Brain microvascular endothelial cell (primary cell): Measurements from ENCODE around the gene TASOR2.

Experiments
- DNase-seq: peaks from one replicate; pipeline ENCODE4 v3.0.0-alpha.2; 2020
- H3K27ac ChIP-seq: fragments of 250-450 bp; sonication (Bioruptor Pico); 2 replicates; pipeline ENCODE4 v1.5.1; 2020; ENCODE audit warnings: mild to moderate bottlenecking, moderate library complexity
- H3K27me3 ChIP-seq: fragments of 250-450 bp; sonication (Bioruptor Pico); replicated peaks from 2 replicates; pipeline ENCODE4 v1.5.1; 2020; ENCODE audit warnings: mild to moderate bottlenecking
- H3K36me3 ChIP-seq: fragments of 250-450 bp; sonication (Bioruptor Pico); replicated peaks from 2 replicates; pipeline ENCODE4 v1.5.1; 2020; ENCODE audit warnings: mild to moderate bottlenecking
- H3K4me3 ChIP-seq: 2 replicates; pipeline ENCODE4 v1.5.1; 2011; ENCODE audit warnings: low read depth, mild to moderate bottlenecking, control low read depth, low read length, moderate library complexity
- in situ Hi-C: cut with HindIII; loops from 2 replicates; pipeline ENCODE4 v1.10.0; 2017; ENCODE audit warnings: low sequenced_read_pairs, low pct_ligation_motif_present
- TF ChIP-seq, protein P1 (sequence below): IDR thresholded peaks from 2 replicates; pipeline ENCODE4 v1.5.1; 2011; ENCODE audit warnings: low read depth, mild to moderate bottlenecking, moderate library complexity, low read length, control low read depth, inconsistent platforms; ENCODE audit errors: missing control alignments

Gene TASOR2

GRCh38 chr10:5684318-5684970, at the start of gene TASOR2:
Gene TASOR2 (plus strand): TSS chr10:5684838. CDS start chr10:5720643, 35,805 bp downstream.
- Histone ChIP-seq H3K27me3 (no peaks in the 10 kb centered on the region), H3K36me3 (no peaks in the 10 kb centered on the region), H3K4me3 (peak within 1 kb of the TSS; percentile 87), H3K27ac (peak within 1 kb of the TSS; percentile 49)
- TF ChIP-seq, protein P1, sequence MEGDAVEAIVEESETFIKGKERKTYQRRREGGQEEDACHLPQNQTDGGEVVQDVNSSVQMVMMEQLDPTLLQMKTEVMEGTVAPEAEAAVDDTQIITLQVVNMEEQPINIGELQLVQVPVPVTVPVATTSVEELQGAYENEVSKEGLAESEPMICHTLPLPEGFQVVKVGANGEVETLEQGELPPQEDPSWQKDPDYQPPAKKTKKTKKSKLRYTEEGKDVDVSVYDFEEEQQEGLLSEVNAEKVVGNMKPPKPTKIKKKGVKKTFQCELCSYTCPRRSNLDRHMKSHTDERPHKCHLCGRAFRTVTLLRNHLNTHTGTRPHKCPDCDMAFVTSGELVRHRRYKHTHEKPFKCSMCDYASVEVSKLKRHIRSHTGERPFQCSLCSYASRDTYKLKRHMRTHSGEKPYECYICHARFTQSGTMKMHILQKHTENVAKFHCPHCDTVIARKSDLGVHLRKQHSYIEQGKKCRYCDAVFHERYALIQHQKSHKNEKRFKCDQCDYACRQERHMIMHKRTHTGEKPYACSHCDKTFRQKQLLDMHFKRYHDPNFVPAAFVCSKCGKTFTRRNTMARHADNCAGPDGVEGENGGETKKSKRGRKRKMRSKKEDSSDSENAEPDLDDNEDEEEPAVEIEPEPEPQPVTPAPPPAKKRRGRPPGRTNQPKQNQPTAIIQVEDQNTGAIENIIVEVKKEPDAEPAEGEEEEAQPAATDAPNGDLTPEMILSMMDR, result no peak
- DNase-seq, result peak; percentile 96
- in situ Hi-C loops, result no loop called here

- TF ChIP-seq, protein P1, result no peak
- no peak for DNase-seq
- no peak overlapping the region for H3K27ac ChIP-seq
- in situ Hi-C loops, result no loop called here
- H3K4me3 ChIP-seq, result no peak overlapping the region
- no peaks in the 10 kb centered on the region for H3K36me3 ChIP-seq
- H3K27me3 ChIP-seq, result no peaks in the 10 kb centered on the region
Measured at GRCh38 chr10:5634918-5635317, 49.7 kb upstream of the TASOR2 start.

GRCh38 chr10:5638494-5638893, 46.1 kb upstream of the TASOR2 start:
- DNase-seq, result no peak
- no peaks in the 10 kb centered on the region for H3K27me3 ChIP-seq
- H3K36me3 ChIP-seq, result no peaks in the 10 kb centered on the region
- no peak overlapping the region for H3K4me3 ChIP-seq
- TF ChIP-seq, protein P1, result no peak
- in situ Hi-C loops, result no loop called here
- no peak overlapping the region for H3K27ac ChIP-seq

GRCh38 chr10:5639066-5639465, 45.6 kb upstream of the TASOR2 start:
- Histone ChIP-seq H3K36me3 (no peaks in the 10 kb centered on the region), H3K27ac (no peak overlapping the region), H3K27me3 (no peaks in the 10 kb centered on the region), H3K4me3 (no peak overlapping the region)
- DNase-seq, result no peak
- in situ Hi-C loops, result no loop called here
- TF ChIP-seq, protein P1, result no peak

GRCh38 chr10:5640036-5640435, 44.6 kb upstream of the TASOR2 start:
- in situ Hi-C loops, result no loop called here
- DNase-seq, result no peak
- H3K27me3 ChIP-seq, result no peaks in the 10 kb centered on the region
- H3K27ac ChIP-seq, result no peak overlapping the region
- TF ChIP-seq, protein P1, result no peak
- no peaks in the 10 kb centered on the region for H3K36me3 ChIP-seq
- H3K4me3 ChIP-seq, result no peak overlapping the region

DNA sequence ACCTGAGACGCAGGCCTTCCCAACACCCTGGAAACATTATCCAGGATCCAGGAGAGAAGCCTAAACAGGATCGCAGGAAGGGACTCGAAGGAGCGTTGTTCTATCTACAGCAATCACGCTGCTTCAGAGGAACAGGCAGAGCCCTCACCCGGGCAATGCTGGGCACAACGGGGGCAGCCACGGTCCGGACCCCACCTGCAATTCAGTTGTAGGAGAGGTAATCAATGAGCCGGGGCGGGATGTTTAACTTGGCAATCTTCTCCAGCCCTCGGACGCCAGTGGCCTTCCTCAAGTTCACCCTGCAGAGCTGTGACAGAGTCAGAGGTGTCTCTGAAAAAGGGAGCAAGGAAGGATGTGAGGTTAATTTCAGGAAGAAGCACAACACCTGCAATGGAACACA, 44.1 kb upstream of the TASOR2 start:
- no peak overlapping the region for H3K27ac ChIP-seq
- in situ Hi-C loops, result no loop called here
- no peaks in the 10 kb centered on the region for H3K27me3 ChIP-seq
- H3K4me3 ChIP-seq, result no peak overlapping the region
- H3K36me3 ChIP-seq, result no peaks in the 10 kb centered on the region
- no peak for DNase-seq
- TF ChIP-seq, protein P1, result no peak
